H1 (cell line): ENCODE data around the gene PIK3R5. TPM values are rescaled to one million over a fixed set of nuclear protein-coding genes. Genes with fewer than 3 reads are reported as not detected.

Experiments used
- ATF2 ChIP-seq: IDR thresholded peaks from 2 replicates; pipeline ENCODE4 v1.6.1; 2012; ENCODE audit warnings: low read length, inconsistent platforms
- SP2 ChIP-seq: IDR thresholded peaks from 2 replicates; pipeline ENCODE4 v1.6.1; 2012; ENCODE audit warnings: mild to moderate bottlenecking, low read length, inconsistent platforms
- polyA plus RNA-seq, 7 experiments: library from polyadenylated mRNA; depleted of rRNA in 3 of 7; stranded (reverse) in 5 of 7; unstranded in 2 of 7; fragments of >200 nt in 5 of 7; fragments of 200-250 nt in 2 of 7; gene quantifications; 1 replicate in 5 of 7; 2 replicates in 1 of 7; 4 replicates in 1 of 7; pipeline versions ENCODE4 v1.2.1 to v1.2.3, GENCODE V29; 2011 to 2013; ENCODE audit warnings: missing spikeins in 2 of 7, mixed read lengths in 2 of 7
- total RNA-seq: library from RNA; stranded (reverse); fragmentation: NEBNext Ultra II Directional; extraction: Animal tissue kit (Norgen Biotek cat#: 25700); gene quantifications from 2 replicates; pipeline ENCODE4 v1.2.1, GENCODE V29; 2021

The PIK3R5 gene
- total and polyA plus RNA-seq, 2 of the 8 experiments (the other 6 are each of a cell fraction or from before 2014, with no cell fraction given), result 2.7 to 4.3 TPM

DNA sequence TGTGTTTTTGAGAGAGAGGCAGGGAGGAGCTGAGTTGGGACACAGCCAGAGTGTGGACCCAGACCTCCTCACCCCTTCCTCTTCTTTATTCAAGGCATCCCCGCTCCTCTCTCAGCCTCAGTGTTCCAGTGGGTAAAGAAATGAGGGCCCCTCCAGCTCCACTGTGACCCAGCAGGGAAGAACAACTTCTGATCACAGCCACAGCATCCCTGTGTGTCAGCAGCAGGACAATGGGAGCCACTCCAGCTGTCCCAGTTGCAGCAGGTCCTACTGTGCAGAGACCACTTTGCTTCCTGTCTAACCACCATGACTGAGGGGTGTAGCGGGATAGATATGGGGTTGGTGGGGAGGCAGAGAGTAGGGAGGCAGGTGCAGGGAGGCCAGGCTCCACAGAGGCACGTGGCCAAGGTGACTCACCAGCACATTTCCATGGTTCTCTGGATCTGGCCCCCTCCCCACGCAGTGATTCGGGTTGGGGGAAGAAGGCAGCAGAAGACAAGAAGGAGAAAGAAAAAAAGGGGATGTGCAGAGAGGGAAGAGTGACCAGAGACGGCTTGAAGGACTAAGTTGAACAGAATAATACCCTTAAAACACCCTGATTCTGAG is 24.5 kb downstream of the PIK3R5 start (continued):
- TF ChIP-seq ATF2 (no peak), SP2 (no peak)
